HG03439 (cell line): ENCODE results near the gene PCDHA2.
"Not testable (repeated sequence)": the region's sequence is repeated elsewhere in the genome, so short reads cannot be mapped to it uniquely, and the experiment has no call there.

Experiments
- ATAC-seq: cut with Tn5 transposase; IDR thresholded peaks from one replicate; pipeline ENCODE4 v1.9.1; 2021; ENCODE audit warnings: mild to moderate bottlenecking, moderate library complexity; ENCODE audit not compliant: unreplicated experiment

PCDHA2 gene

DNA sequence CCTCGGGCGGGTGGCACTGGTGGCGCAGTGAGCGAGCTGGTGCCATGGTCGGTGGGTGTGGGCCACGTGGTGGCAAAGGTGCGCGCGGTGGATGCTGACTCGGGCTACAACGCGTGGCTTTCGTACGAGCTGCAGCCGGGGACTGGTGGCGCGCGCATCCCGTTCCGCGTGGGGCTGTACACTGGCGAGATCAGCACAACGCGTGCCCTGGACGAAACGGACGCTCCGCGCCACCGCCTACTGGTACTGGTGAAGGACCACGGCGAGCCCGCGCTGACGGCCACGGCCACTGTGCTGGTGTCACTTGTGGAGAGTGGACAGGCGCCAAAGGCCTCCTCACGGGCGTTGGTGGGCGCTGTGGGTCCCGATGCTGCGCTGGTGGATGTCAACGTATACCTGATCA lies 14.2 kb downstream of the PCDHA2 start:
- no peak for ATAC-seq

DNA sequence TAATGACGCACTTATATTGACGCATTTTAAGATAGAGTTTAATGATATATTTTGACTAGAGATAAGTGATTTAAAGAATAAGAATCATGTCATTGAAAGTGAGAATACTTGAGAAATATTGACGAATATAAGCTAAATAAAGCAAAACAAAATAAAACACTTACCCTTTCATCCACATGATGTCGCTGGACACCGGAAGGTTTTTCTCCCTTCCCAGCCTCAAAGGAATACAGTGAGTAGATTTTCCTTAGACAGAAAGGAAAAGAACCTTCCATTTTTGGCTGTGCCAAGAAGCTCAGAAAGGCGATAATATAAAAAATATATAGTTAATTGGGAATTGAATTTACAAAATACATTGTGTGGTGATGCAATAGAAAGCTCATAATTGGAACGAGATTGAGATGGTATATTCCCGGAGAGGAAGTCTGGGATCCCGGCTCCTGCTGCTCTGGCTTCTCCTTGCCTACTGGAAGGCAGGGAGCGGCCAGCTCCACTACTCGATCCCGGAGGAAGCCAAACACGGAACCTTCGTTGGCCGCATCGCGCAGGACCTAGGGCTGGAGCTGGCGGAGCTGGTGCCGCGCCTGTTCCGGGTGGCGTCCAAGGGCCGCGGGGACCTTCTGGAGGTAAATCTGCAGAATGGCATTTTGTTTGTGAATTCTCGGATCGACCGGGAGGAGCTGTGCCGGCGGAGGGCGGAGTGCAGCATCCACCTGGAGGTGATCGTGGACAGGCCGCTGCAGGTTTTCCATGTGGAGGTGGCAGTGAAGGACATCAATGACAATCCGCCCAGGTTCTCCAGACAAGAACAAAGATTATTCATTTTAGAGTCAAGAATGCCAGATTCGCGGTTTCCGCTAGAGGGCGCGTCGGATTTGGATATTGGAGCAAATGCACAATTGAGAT lies 27.0 kb downstream of the PCDHA2 start, which contains the start of gene PCDHA5:
Gene PCDHA5 (plus strand): TSS at position 239 of the 906 bp plus-strand sequence.
- ATAC-seq, result no peak

DNA sequence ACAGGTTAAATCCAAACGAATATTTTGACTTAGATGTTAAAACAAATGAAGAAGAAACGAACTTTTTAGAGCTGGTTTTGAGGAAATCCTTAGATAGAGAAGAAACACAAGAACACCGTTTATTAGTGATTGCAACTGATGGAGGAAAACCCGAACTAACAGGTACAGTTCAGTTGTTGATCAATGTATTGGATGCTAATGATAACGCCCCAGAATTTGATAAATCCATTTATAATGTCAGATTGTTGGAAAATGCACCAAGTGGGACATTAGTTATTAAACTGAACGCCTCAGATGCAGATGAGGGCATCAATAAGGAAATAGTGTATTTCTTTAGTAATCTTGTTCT lies 27.6 kb downstream of the PCDHA2 start:
- no peak for ATAC-seq

DNA sequence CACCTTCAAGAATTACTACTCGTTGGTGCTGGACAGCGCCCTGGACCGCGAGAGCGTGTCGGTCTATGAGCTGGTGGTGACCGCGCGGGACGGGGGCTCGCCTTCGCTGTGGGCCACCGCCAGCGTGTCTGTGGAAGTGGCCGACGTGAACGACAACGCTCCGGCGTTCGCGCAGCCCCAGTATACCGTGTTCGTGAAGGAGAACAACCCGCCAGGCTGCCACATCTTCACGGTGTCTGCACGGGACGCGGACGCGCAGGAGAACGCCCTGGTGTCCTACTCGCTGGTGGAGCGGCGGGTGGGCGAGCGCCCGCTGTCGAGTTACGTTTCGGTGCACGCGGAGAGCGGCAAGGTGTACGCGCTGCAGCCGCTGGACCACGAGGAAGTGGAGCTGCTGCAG lies 28.3 kb downstream of the PCDHA2 start:
- ATAC-seq, result not testable (repeated sequence)

DNA sequence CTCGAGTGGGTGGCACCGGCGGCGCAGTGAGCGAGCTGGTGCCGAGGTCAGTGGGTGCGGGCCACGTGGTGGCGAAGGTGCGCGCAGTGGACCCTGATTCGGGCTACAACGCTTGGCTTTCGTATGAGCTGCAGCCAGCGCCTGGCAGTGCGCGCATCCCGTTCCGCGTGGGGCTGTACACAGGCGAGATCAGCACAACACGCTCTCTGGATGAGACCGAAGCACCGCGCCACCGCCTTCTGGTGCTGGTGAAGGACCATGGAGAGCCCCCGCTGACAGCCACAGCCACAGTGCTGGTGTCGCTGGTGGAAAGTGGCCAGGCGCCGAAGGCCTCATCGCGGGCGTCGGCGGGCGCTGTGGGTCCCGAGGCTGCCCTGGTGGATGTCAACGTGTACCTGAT lies 28.8 kb downstream of the PCDHA2 start:
- no peak for ATAC-seq

DNA sequence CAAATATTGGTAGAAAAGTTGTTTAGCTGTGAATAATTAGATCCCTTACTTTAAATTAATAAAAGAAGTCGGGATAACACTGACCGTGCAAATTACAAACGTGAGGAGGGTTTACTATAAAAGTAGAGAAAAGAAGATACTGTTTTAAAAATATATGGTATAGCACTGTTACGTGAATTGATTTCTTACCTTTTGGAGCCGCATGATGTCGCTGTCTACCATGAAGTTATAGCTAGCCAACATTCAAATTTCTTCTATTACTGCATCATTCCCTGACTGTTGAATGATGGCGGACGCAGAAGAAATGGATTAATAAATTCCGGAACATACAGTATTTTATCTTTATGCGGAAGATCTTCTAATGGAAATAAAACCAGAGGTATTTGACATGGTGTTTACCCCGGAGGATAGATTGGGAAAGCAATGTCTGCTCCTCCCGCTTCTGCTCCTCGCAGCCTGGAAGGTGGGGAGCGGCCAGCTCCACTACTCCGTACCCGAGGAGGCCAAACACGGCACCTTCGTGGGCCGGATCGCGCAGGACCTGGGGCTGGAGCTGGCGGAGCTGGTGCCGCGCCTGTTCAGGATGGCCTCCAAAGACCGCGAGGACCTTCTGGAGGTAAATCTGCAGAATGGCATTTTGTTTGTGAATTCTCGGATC lies 33.2 kb downstream of the PCDHA2 start, which contains the start of gene PCDHA6:
Gene PCDHA6 (plus strand): TSS at position 257 of the 658 bp plus-strand sequence. CDS start 132 bp downstream, at position 389.
- no peak for ATAC-seq

DNA sequence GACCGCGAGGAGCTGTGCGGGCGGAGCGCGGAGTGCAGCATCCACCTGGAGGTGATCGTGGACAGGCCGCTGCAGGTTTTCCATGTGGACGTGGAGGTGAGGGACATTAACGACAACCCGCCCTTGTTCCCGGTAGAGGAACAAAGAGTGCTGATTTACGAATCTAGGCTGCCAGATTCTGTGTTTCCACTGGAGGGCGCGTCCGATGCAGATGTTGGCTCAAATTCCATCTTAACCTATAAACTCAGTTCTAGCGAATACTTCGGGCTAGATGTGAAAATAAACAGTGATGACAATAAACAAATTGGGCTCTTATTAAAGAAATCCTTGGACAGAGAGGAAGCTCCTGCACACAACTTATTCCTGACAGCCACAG lies 33.7 kb downstream of the PCDHA2 start:
- ATAC-seq, result no peak

DNA sequence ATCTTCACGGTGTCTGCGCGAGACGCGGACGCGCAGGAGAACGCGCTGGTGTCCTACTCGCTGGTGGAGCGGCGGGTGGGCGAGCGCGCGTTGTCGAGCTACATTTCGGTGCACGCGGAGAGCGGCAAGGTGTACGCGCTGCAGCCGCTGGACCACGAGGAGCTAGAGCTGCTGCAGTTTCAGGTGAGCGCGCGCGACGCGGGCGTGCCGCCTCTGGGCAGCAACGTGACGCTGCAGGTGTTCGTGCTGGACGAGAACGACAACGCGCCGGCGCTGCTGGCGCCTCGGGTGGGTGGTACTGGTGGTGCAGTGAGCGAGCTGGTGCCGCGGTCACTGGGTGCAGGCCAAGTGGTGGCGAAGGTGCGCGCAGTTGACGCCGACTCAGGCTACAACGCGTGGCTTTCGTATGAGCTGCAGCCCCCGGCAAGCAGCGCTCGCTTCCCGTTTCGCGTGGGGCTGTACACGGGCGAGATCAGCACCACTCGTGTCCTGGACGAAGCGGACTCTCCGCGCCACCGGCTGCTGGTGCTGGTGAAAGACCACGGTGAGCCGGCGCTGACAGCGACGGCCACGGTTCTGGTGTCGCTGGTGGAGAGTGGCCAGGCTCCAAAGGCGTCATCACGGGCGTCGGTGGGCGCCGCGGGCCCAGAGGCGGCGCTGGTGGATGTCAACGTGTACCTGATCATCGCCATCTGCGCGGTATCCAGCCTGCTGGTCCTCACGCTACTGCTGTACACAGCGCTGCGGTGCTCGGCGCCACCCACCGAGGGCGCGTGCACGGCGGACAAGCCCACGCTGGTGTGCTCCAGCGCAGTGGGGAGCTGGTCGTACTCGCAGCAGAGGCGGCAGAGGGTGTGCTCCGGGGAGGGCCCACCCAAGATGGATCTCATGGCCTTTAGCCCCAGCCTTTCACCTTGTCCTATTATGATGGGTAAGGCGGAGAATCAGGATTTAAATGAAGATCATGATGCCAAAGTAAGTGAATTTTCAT lies 35.2 kb downstream of the PCDHA2 start:
- ATAC-seq, result not testable (repeated sequence)

DNA sequence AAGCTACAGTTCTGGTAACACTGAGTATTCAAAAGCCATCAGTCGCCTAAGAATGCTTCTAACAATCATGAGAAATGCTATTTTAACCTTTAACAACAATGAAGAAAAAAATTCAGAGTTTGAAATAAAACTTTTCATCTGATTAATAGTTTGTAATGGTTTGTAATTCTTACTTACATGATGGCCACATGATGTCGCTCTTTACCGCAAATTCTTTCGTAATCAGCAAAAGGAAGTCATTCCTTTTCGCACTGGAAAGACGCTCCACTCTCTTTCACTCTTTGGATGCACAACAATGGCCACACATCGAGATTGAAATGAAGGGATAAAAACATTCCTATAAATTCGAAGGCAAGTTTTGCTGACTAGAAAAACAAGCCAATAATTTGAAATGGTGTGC lies 39.3 kb downstream of the PCDHA2 start, which contains the start of gene PCDHA7:
Gene PCDHA7 (plus strand): TSS at position 277 of the 400 bp plus-strand sequence. CDS start 115 bp downstream, at position 392.
- no peak for ATAC-seq

DNA sequence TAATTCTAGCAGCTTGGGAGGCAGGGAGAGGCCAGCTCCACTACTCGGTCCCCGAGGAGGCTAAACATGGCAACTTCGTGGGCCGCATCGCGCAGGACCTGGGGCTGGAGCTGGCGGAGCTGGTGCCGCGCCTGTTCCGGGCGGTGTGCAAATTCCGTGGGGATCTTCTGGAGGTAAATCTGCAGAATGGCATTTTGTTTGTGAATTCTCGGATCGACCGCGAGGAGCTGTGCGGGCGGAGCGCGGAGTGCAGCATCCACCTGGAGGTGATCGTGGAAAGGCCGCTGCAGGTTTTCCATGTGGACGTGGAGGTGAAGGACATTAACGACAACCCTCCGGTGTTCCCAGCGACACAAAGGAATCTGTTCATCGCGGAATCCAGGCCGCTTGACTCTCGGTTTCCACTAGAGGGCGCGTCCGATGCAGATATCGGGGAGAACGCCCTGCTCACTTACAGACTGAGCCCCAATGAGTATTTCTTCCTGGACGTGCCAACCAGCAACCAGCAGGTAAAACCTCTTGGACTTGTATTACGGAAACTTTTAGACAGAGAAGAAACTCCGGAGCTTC lies 39.9 kb downstream of the PCDHA2 start:
- ATAC-seq, result not testable (repeated sequence)

DNA sequence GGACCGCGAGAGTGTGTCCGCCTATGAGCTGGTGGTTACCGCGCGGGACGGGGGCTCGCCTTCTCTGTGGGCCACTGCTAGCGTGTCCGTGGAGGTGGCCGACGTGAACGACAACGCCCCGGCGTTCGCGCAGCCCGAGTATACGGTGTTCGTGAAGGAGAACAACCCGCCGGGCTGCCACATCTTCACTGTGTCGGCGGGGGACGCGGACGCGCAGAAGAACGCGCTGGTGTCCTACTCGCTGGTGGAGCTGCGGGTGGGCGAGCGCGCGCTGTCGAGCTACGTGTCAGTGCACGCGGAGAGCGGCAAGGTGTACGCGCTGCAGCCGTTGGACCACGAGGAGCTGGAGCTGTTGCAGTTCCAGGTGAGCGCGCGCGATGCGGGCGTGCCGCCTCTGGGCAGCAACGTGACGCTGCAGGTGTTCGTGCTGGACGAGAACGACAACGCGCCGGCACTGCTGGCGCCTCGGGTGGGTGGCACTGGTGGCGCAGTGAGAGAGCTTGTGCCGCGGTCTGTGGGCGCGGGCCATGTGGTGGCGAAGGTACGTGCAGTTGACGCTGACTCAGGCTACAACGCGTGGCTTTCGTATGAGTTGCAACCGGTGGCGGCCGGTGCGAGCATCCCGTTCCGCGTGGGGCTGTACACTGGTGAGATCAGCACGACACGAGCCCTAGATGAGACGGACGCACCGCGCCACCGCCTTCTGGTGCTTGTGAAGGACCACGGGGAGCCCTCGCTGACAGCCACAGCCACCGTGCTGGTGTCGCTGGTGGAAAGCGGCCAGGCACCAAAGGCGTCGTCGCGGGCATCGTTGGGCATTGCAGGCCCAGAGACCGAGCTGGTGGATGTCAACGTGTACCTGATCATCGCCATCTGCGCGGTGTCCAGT lies 41.2 kb downstream of the PCDHA2 start:
- ATAC-seq, result no peak

DNA sequence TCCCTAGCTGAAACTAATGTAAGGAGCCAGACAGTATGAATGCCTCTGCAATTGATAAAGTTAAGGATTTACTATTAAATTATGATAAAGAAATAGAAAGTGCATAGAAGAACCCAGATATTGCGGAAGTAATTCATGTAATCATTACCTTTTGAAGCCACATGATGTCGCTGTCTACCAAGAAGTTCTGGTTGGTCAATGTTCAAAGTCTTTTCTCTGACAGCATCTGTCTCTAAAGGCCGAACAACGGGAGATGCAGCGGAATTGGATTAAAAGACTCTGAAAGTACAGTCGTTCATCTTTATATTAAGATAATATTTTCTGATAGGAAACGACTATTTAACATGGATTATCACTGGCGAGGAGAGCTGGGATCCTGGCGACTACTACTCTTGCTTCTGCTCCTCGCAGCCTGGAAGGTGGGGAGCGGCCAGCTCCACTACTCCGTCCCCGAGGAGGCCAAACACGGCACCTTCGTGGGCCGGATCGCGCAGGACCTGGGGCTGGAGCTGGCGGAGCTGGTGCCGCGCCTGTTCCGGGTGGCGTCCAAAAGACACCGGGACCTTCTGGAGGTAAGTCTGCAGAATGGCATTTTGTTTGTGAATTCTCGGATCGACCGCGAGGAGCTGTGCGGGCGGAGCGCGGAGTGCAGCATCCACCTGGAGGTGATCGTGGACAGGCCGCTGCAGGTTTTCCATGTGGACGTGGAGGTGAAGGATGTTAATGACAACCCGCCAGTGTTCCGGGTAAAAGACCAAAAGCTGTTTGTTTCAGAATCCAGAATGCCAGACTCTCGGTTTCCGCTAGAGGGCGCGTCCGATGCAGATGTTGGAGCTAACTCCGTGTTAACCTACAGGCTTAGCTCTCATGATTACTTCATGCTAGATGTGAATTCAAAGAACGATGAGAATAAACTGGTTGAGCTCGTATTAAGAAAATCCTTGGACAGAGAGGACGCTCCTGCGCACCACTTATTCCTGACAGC lies 46.6 kb downstream of the PCDHA2 start, which contains the start of gene PCDHA8:
Gene PCDHA8 (plus strand): TSS at position 210 of the 985 bp plus-strand sequence. CDS start 135 bp downstream, at position 345.
- ATAC-seq, result no peak

DNA sequence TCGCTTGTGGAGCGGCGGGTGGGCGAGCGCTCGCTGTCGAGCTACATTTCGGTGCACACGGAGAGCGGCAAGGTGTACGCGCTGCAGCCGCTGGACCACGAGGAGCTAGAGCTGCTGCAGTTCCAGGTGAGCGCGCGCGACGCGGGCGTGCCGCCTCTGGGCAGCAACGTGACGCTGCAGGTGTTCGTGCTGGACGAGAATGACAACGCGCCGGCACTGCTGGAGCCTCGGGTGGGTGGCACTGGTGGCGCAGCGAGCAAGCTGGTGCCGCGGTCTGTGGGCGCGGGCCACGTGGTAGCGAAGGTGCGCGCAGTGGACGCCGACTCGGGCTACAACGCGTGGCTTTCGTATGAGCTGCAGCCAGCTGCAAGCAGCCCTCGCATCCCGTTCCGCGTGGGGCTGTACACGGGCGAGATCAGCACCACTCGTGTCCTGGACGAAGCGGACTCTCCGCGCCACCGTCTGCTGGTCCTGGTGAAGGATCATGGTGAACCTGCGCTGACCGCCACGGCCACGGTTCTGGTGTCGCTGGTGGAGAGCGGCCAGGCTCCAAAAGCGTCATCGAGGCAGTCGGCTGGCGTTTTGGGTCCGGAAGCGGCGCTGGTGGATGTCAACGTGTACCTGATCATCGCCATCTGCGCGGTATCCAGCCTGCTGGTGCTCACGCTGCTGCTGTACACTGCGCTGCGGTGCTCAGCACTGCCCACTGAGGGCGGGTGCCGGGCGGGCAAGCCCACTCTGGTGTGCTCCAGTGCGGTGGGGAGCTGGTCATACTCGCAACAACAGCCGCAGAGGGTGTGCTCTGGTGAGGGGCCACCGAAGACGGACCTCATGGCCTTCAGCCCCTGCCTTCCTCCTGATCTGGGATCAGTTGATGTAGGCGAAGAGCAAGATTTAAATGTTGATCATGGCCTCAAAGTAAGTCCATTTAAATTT lies 48.4 kb downstream of the PCDHA2 start:
- ATAC-seq, result no peak
